ENCODE measurements around the gene CERS6. TPM values are rescaled to one million over a fixed set of nuclear protein-coding genes. Genes with fewer than 3 reads are reported as not detected.
A peak's percentile ranks its signal among the peaks of the same experiment; 100 is the strongest.
"Not testable (repeated sequence)": the region's sequence is repeated elsewhere in the genome, so short reads cannot be mapped to it uniquely, and the experiment has no call there.

The CERS6 gene
- polyA plus RNA-seq, 3 donors = 50.3 to 55.1 (median 52.1) TPM

- DNase-seq (ENCODE audit: low read depth in 3 of 3, low spot score in 2 of 3) = no peak
These were observed 295.1 kb downstream of the CERS6 start for GRCh38 chr2:168751104-168751740.

- DNase-seq (ENCODE audit: low read depth in 3 of 3, low spot score in 2 of 3) = no peak
These were observed 296.3 kb downstream of the CERS6 start for GRCh38 chr2:168752361-168752760.

GRCh38 chr2:168753765-168754329 is 297.8 kb downstream of the CERS6 start:
- no peak for DNase-seq (ENCODE audit: low read depth in 3 of 3, low spot score in 2 of 3)

- DNase-seq (ENCODE audit: low read depth in 3 of 3, low spot score in 2 of 3) = no peak
These were observed 301.2 kb downstream of the CERS6 start for GRCh38 chr2:168757223-168757622.

- DNase-seq (ENCODE audit: low read depth in 3 of 3, low spot score in 2 of 3) = peak in 2 of 3 donors; percentile 27 to 32
These were observed 303.1 kb downstream of the CERS6 start for GRCh38 chr2:168758970-168759820.

- DNase-seq (ENCODE audit: low read depth in 3 of 3, low spot score in 2 of 3) = no peak
These were observed 309.3 kb downstream of the CERS6 start for GRCh38 chr2:168765401-168765800.

GRCh38 chr2:168766600-168766999 is 310.5 kb downstream of the CERS6 start:
- DNase-seq (ENCODE audit: low read depth in 3 of 3, low spot score in 2 of 3) = no peak

- no peak for DNase-seq (ENCODE audit: low read depth in 3 of 3, low spot score in 2 of 3)
These were observed 311.2 kb downstream of the CERS6 start for GRCh38 chr2:168767258-168767657.

- DNase-seq (ENCODE audit: low read depth in 3 of 3, low spot score in 2 of 3) = not testable (repeated sequence)
These were observed 312.3 kb downstream of the CERS6 start for GRCh38 chr2:168768357-168768756.

GRCh38 chr2:168770796-168771195 is 314.7 kb downstream of the CERS6 start:
- no peak for DNase-seq (ENCODE audit: low read depth in 3 of 3, low spot score in 2 of 3)

- DNase-seq (ENCODE audit: low read depth in 3 of 3, low spot score in 2 of 3) = no peak
These were observed 316.6 kb downstream of the CERS6 start for GRCh38 chr2:168772704-168773103.

GRCh38 chr2:168773128-168773527 is 317.1 kb downstream of the CERS6 start:
- DNase-seq (ENCODE audit: low read depth in 3 of 3, low spot score in 2 of 3) = no peak

GRCh38 chr2:168773719-168774521 is 317.8 kb downstream of the CERS6 start:
- no peak for DNase-seq (ENCODE audit: low read depth in 3 of 3, low spot score in 2 of 3)

- no peak for DNase-seq (ENCODE audit: low read depth in 3 of 3, low spot score in 2 of 3)
These were observed 319.8 kb downstream of the CERS6 start for GRCh38 chr2:168775837-168776236.

GRCh38 chr2:168780669-168781071 is 324.6 kb downstream of the CERS6 start:
- no peak for DNase-seq (ENCODE audit: low read depth in 3 of 3, low spot score in 2 of 3)

GRCh38 chr2:168781191-168781817 is 325.2 kb downstream of the CERS6 start:
- no peak for DNase-seq (ENCODE audit: low read depth in 3 of 3, low spot score in 2 of 3)

GRCh38 chr2:168782271-168782670 is 326.2 kb downstream of the CERS6 start:
- DNase-seq (ENCODE audit: low read depth in 3 of 3, low spot score in 2 of 3) = no peak

GRCh38 chr2:168784993-168785392 is 328.9 kb downstream of the CERS6 start:
- DNase-seq (ENCODE audit: low read depth in 3 of 3, low spot score in 2 of 3) = no peak

- DNase-seq (ENCODE audit: low read depth in 3 of 3, low spot score in 2 of 3) = no peak
These were observed 331.2 kb downstream of the CERS6 start for GRCh38 chr2:168787098-168787781.

All from right renal cortex interstitium (tissue), 3 donors.